H1 (cell line): ENCODE results near the gene EPHB1. TPM values are rescaled to one million over a fixed set of nuclear protein-coding genes. Genes with fewer than 3 reads are reported as not detected.

ENCODE experiments used
- BACH1 ChIP-seq: IDR thresholded peaks from 2 replicates; pipeline ENCODE4 v1.6.1; 2012; ENCODE audit warnings: low read length, improper control_type of control experiment
- CBX8 ChIP-seq: fragments of 300-800, 300-1000 bp; sonication (generic); IDR thresholded peaks from 2 replicates; pipeline ENCODE4 v1.7.1; 2016; ENCODE audit warnings: low read depth, low read length, borderline replicate concordance
- CHD2 ChIP-seq: IDR thresholded peaks from 2 replicates; pipeline ENCODE4 v1.6.1; 2012; ENCODE audit warnings: low read length, improper control_type of control experiment
- CREB1 ChIP-seq: IDR thresholded peaks from 2 replicates; pipeline ENCODE4 v1.6.1; 2012; ENCODE audit warnings: inconsistent platforms
- EGR1 ChIP-seq: IDR thresholded peaks from 2 replicates; pipeline ENCODE4 v1.6.1; 2011; ENCODE audit warnings: low read depth, low read length, borderline replicate concordance
- EP300 ChIP-seq, 2 experiments: IDR thresholded peaks; 1 replicate in 1 of 2; 2 replicates in 1 of 2; pipeline ENCODE4 v1.6.1; 2011 to 2012; ENCODE audit warnings: low read depth in 2 of 2, low read length in 2 of 2, mild to moderate bottlenecking in 2 of 2, borderline replicate concordance in 1 of 2, inconsistent platforms in 1 of 2, moderate library complexity in 1 of 2
- HDAC2 ChIP-seq, 2 experiments: fragments of 300-600 bp in 1 of 2; sonication (generic) in 1 of 2; IDR thresholded peaks; 2 replicates each; pipeline ENCODE4 v1.6.1; 2011 to 2012; ENCODE audit warnings: low read depth in 2 of 2, low read length in 2 of 2, mild to moderate bottlenecking in 2 of 2, moderate library complexity in 2 of 2, borderline replicate concordance in 1 of 2, inconsistent platforms in 1 of 2
- KDM4A ChIP-seq: IDR thresholded peaks from one replicate; pipeline ENCODE4 v1.7.1; 2012; ENCODE audit warnings: low read depth, mild to moderate bottlenecking, moderate library complexity, low read length, inconsistent platforms; ENCODE audit not compliant: severe bottlenecking
- KDM5A ChIP-seq: fragments of 200-600 bp; IDR thresholded peaks from 2 replicates; pipeline ENCODE4 v1.7.1; 2012; ENCODE audit warnings: mild to moderate bottlenecking, low read length, inconsistent platforms, mixed read lengths
- MAFK ChIP-seq: IDR thresholded peaks from 2 replicates; pipeline ENCODE4 v1.6.1; 2012; ENCODE audit warnings: low read depth, mild to moderate bottlenecking, improper control_type of control experiment, low read length
- PHF8 ChIP-seq: fragments of 200-600 bp; sonication (generic); conservative IDR thresholded peaks from 2 replicates; pipeline ENCODE4 v1.7.1; 2012; ENCODE audit warnings: low read depth, mild to moderate bottlenecking, inconsistent platforms, low read length, moderate library complexity
- POLR2A ChIP-seq, 2 experiments: IDR thresholded peaks; 1 replicate in 1 of 2; 2 replicates in 1 of 2; pipeline ENCODE4 v1.6.1; 2011; ENCODE audit warnings: low read depth in 2 of 2, low read length in 2 of 2, mild to moderate bottlenecking in 2 of 2; ENCODE audit errors: control extremely low read depth in 1 of 2
- POLR2AphosphoS5 ChIP-seq: IDR thresholded peaks from 2 replicates; pipeline ENCODE4 v1.6.1; 2011; ENCODE audit warnings: low read depth, low read length
- RNF2 ChIP-seq: fragments of 200-900, 300-1000 bp; sonication (generic); IDR thresholded peaks from 2 replicates; pipeline ENCODE4 v1.7.1; 2016; ENCODE audit warnings: borderline replicate concordance, low read depth, mild to moderate bottlenecking, antibody characterized with exemption, low read length; ENCODE audit not compliant: poor library complexity, severe bottlenecking; ENCODE audit errors: missing control alignments
- SIN3A ChIP-seq, 2 experiments: IDR thresholded peaks in 1 of 2; conservative IDR thresholded peaks in 1 of 2; 2 replicates each; pipeline ENCODE4 v1.6.1; 2011 to 2012; ENCODE audit warnings: low read length in 2 of 2, improper control_type of control experiment in 1 of 2, low read depth in 1 of 2, mild to moderate bottlenecking in 1 of 2
- SP4 ChIP-seq: IDR thresholded peaks from 2 replicates; pipeline ENCODE4 v1.6.1; 2012; ENCODE audit warnings: low read length, inconsistent platforms
- TAF1 ChIP-seq: IDR thresholded peaks from 2 replicates; pipeline ENCODE4 v1.6.1; 2011; ENCODE audit warnings: mild to moderate bottlenecking, low read depth, low read length
- TAF7 ChIP-seq: optimal IDR thresholded peaks from 2 replicates; pipeline ENCODE3; 2011; ENCODE audit warnings: low read depth, mild to moderate bottlenecking, inconsistent platforms, low read length, moderate library complexity, borderline replicate concordance
- TBP ChIP-seq: IDR thresholded peaks from 2 replicates; pipeline ENCODE4 v1.6.1; 2011; ENCODE audit warnings: low read depth, low read length, improper control_type of control experiment
- TCF12 ChIP-seq: IDR thresholded peaks from 2 replicates; pipeline ENCODE4 v1.6.1; 2011; ENCODE audit warnings: low read depth, mild to moderate bottlenecking, low read length
- polyA plus RNA-seq, 7 experiments: library from polyadenylated mRNA; depleted of rRNA in 3 of 7; stranded (reverse) in 5 of 7; unstranded in 2 of 7; fragments of >200 nt in 5 of 7; fragments of 200-250 nt in 2 of 7; gene quantifications; 1 replicate in 5 of 7; 2 replicates in 1 of 7; 4 replicates in 1 of 7; pipeline versions ENCODE4 v1.2.1 to v1.2.3, GENCODE V29; 2011 to 2013; ENCODE audit warnings: missing spikeins in 2 of 7, mixed read lengths in 2 of 7
- total RNA-seq: library from RNA; stranded (reverse); fragmentation: NEBNext Ultra II Directional; extraction: Animal tissue kit (Norgen Biotek cat#: 25700); gene quantifications from 2 replicates; pipeline ENCODE4 v1.2.1, GENCODE V29; 2021
- TF ChIP-seq, protein P1 (sequence below): IDR thresholded peaks from 2 replicates; pipeline ENCODE4 v1.6.1; 2011; ENCODE audit warnings: low read length, improper control_type of control experiment
- TF ChIP-seq, protein P2 (sequence below): IDR thresholded peaks from 2 replicates; pipeline ENCODE4 v1.6.1; 2012; ENCODE audit warnings: inconsistent platforms

The EPHB1 gene
- total and polyA plus RNA-seq, 2 of the 8 experiments (the other 6 are each of a cell fraction or from before 2014, with no cell fraction given): 3.5 to 5.9 TPM

GRCh38 chr3:134794950-134795745 is at the start of gene EPHB1 (continued):
- TF ChIP-seq KDM4A (peak; percentile 15), POLR2AphosphoS5 (peak; percentile 91), SIN3A (conservative IDR thresholded peaks at IDR 0.05 in 1 of 2, IDR thresholded peaks at IDR 0.05 in 1 of 2; ENCODE audit: low read depth in 1 of 2, low read length in 2 of 2) (no peak; a peak in 1 of 4 replicates), CBX8 (no peak), MAFK (no peak), CREB1 (peak; percentile 46; the same call in 1 of the 2 replicates), BACH1 (peak; percentile 94), CHD2 (peak; percentile 72), SP4 (peak; percentile 68; the same call in 1 of the 2 replicates), POLR2A (IDR thresholded peaks at IDR 0.05; ENCODE audit: control extremely low read depth in 1 of 2, low read depth in 2 of 2, low read length in 2 of 2) (peak in 1 of 2 experiments; percentile 90; a peak in 2 of 3 replicates), PHF8 (no peak; the same call in 1 of the 2 replicates), EP300 (IDR thresholded peaks at IDR 0.05; ENCODE audit: borderline replicate concordance in 1 of 2, low read depth in 2 of 2, low read length in 2 of 2) (no peak), TBP (peak; percentile 87), RNF2 (peak; percentile 39), KDM5A (no peak), TCF12 (no peak), TAF1 (peak; percentile 92), EGR1 (0 out of 2 replicates have a peak, but pooled peaks have one; percentile 2), HDAC2 (IDR thresholded peaks at IDR 0.05; ENCODE audit: borderline replicate concordance in 1 of 2, low read depth in 2 of 2, low read length in 2 of 2) (peak; percentile 96 to 98), TAF7 (peak; percentile 16)
- TF ChIP-seq, protein P1, sequence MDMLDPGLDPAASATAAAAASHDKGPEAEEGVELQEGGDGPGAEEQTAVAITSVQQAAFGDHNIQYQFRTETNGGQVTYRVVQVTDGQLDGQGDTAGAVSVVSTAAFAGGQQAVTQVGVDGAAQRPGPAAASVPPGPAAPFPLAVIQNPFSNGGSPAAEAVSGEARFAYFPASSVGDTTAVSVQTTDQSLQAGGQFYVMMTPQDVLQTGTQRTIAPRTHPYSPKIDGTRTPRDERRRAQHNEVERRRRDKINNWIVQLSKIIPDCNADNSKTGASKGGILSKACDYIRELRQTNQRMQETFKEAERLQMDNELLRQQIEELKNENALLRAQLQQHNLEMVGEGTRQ: no peak
- TF ChIP-seq, protein P2, sequence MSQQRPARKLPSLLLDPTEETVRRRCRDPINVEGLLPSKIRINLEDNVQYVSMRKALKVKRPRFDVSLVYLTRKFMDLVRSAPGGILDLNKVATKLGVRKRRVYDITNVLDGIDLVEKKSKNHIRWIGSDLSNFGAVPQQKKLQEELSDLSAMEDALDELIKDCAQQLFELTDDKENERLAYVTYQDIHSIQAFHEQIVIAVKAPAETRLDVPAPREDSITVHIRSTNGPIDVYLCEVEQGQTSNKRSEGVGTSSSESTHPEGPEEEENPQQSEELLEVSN: peak; percentile 34; the same call in 1 of the 2 replicates
